B cell (primary cell): Measurements from ENCODE around the gene LRCH3.

Source experiments
- CTCF ChIP-seq: fragments of 200-600 bp; IDR thresholded peaks from one replicate; pipeline ENCODE4 v1.8.0; 2022; ENCODE audit warnings: antibody characterized with exemption, mild to moderate bottlenecking
- EZH2 ChIP-seq: IDR thresholded peaks from 2 replicates; pipeline ENCODE4 v1.6.1; 2012; ENCODE audit warnings: borderline replicate concordance, low read depth, mild to moderate bottlenecking, moderate library complexity, low read length; ENCODE audit not compliant: insufficient read depth, poor library complexity, severe bottlenecking

GRCh38 chr3:197807969-197808587, 17.0 kb downstream of the LRCH3 start:
- TF ChIP-seq CTCF (no peak), EZH2 (no peak)
